Peyer's patch (tissue), 4 donors: ENCODE data around the gene ZGRF1. TPM values are rescaled to one million over a fixed set of nuclear protein-coding genes. Genes with fewer than 3 reads are reported as not detected.
A peak's percentile ranks its signal among the peaks of the same experiment; 100 is the strongest.

ENCODE experiments used
- DNase-seq, 3 donors: peaks; one replicate each; pipeline ENCODE4 v3.0.0-alpha.2; 2017 to 2019
- H3K27ac ChIP-seq, 4 donors: fragments of 200-600 bp; sonication (generic); one replicate each; pipeline ENCODE4 v1.5.1; 2016 to 2019
- H3K27me3 ChIP-seq, 2 donors: fragments of 200-600 bp; sonication (generic); one replicate each; pipeline ENCODE4 v1.5.1; 2019
- H3K36me3 ChIP-seq, 3 donors: fragments of 200-600 bp; sonication (generic); one replicate each; pipeline ENCODE4 v1.5.1; 2016 to 2019
- H3K4me1 ChIP-seq, 4 donors: fragments of 200-600 bp; sonication (generic); one replicate each; pipeline ENCODE4 v1.5.1; 2016 to 2019
- H3K4me3 ChIP-seq, 4 donors: fragments of 200-600 bp; sonication (generic); 1 replicate in 3 of 4; 2 replicates in 1 of 4; pipeline ENCODE4 v1.5.1; 2016 to 2019; ENCODE audit warnings: mild to moderate bottlenecking in 1 of 4
- H3K9me3 ChIP-seq, 4 donors: fragments of 200-600 bp; sonication (generic); one replicate each; pipeline ENCODE4 v1.5.1; 2016 to 2019; ENCODE audit warnings: mild to moderate bottlenecking in 1 of 4
- CTCF ChIP-seq, 6 experiments: fragments of 450-650 bp in 4 of 6; fragments of 200-600 bp in 2 of 6; sonication (generic) in 1 of 6; IDR thresholded peaks; one replicate each; pipeline ENCODE4 v1.5.1; 2017 to 2019; ENCODE audit warnings: antibody characterized with exemption in 6 of 6, mild to moderate bottlenecking in 3 of 6, moderate library complexity in 1 of 6
- POLR2A ChIP-seq, 2 donors: fragments of 450-650 bp; IDR thresholded peaks; one replicate each; pipeline ENCODE4 v1.5.1; 2017; ENCODE audit warnings: antibody characterized with exemption in 2 of 2, mild to moderate bottlenecking in 2 of 2, moderate library complexity in 2 of 2
- total RNA-seq, 4 donors: library from RNA; depleted of rRNA; stranded (reverse); fragments of >200 nt; gene quantifications; one replicate each; pipeline ENCODE4 v1.1.0, GENCODE V29; 2016

Gene ZGRF1
- total RNA-seq, 4 donors from 2014 or later = 3.6 to 28.9 (median 6.1) TPM

- Histone ChIP-seq H3K4me1 (peaks cover 0 to 51% (median 20%) of the 10 kb centered on the region in 4 donors), H3K27ac (no peak overlapping the region), H3K27me3 (peaks cover 0 to 61% of the 10 kb centered on the region in 2 donors), H3K36me3 (no peaks in the 10 kb centered on the region), H3K9me3 (no peaks in the 10 kb centered on the region), H3K4me3 (no peak overlapping the region)
- no peak for DNase-seq
- TF ChIP-seq CTCF (IDR thresholded peaks at IDR 0.05) (no peak), POLR2A (IDR thresholded peaks at IDR 0.05) (no peak)
Measured at GRCh38 chr4:112511803-112512118, 124.9 kb downstream of the ZGRF1 start.

- no peak for DNase-seq
- Histone ChIP-seq H3K36me3 (no peaks in the 10 kb centered on the region), H3K4me1 (peaks cover 0 to 46% (median 16%) of the 10 kb centered on the region in 4 donors), H3K9me3 (no peaks in the 10 kb centered on the region), H3K27ac (no peak overlapping the region), H3K27me3 (peaks cover 0 to 56% of the 10 kb centered on the region in 2 donors), H3K4me3 (no peak overlapping the region)
- TF ChIP-seq CTCF (IDR thresholded peaks at IDR 0.05) (no peak), POLR2A (IDR thresholded peaks at IDR 0.05) (no peak)
Measured at GRCh38 chr4:112511093-112511802, 125.5 kb downstream of the ZGRF1 start.

DNA sequence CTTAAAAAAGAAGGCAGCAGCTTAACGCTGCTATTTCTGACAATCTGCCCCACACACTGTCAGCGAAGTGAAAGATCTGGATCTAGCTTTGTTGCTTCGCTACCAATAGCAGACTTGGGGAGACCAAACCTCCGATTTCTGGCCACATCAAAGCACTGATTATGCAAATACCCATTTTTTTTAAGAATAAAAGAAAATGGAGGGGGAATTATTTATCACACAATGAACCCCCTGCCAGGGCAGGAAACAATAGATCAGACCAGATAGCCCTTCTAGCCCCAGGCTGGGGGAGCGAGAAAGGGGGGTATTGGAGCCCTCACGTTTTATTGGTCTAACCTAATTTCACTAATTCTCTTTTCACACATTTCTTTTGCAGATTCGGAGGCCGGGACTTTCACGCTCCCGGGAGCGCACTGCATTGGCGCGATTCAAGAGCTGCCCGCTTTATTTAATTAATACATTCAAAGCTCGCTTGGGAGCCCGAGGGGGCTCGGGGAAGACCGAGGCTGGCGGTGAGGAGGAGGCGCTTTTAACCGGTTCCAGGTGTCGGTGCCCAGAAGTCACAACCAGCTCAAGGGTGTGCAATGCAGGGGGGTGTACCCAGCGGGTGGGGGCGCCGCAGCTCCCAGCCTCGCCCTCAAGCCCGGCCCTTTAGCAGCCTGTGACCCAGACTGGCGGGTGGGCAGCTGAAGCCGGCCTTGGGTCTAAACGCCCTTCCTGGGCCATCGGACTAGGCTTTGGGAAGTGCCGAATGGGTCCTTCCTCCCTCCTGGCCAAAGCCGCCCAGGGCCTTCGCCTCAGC, 126.2 kb downstream of the ZGRF1 start:
- Histone ChIP-seq H3K9me3 (no peaks in the 10 kb centered on the region), H3K27me3 (peaks cover 0 to 50% of the 10 kb centered on the region in 2 donors), H3K27ac (no peak overlapping the region), H3K4me1 (peaks cover 0 to 38% (median 13%) of the 10 kb centered on the region in 4 donors), H3K36me3 (no peaks in the 10 kb centered on the region), H3K4me3 (peak overlapping the region in 1 of 4 donors; percentile 6)
- TF ChIP-seq POLR2A (IDR thresholded peaks at IDR 0.05) = no peak
- DNase-seq = no peak

DNA sequence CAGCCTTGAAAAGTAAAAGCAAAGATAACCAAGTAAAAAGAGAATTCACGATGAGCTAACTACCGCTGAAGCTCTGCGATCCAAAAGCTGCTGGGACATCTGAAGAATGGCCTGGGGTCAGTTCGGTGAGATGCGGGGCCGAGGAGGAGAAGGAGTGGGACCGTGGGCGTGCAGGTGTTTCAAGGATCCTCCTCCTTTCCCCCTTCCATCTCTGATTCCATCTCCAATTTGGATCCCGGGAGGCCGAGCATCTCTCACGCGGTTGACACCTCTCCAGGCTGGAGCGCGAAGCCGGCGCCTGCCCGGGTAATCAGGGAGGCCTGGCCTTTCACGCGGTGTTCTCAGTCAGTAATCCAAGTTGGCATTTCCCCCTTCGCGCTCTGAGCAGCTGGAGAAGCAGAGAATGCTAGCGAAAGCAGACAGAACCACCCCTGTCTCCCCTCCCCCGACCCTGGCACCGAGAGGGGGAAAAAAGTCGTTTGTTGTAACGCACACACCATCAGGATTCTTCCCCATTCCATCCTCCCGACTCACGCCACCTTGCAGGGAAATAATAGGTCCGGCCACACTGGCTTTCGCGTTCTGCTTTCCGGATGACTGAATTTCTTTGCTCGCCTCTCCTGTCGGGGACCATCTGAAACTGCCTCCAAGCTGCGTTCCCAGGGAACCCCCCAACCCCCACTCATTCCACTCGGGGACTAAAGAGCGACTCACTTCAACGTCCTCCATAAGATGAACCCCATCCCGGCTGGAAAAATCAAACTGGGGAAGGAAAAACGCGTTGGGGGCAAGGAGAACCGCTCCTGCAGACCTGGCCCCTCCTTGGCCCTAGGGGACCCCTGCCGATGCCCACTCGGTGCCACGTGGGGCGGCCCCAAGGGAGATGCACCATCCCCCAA, 127.2 kb downstream of the ZGRF1 start:
- no peaks in the 10 kb centered on the region for H3K9me3 ChIP-seq
- H3K4me1 ChIP-seq = peaks cover 0 to 31% (median 7%) of the 10 kb centered on the region in 4 donors
- H3K27me3 ChIP-seq = peaks cover 0 to 40% of the 10 kb centered on the region in 2 donors
- H3K36me3 ChIP-seq = no peaks in the 10 kb centered on the region
- H3K27ac ChIP-seq = no peak overlapping the region
- TF ChIP-seq POLR2A (IDR thresholded peaks at IDR 0.05) (no peak), CTCF (IDR thresholded peaks at IDR 0.05) (no peak)
- no peak for DNase-seq
- peak overlapping the region in 1 of 4 donors; percentile 6 for H3K4me3 ChIP-seq

DNA sequence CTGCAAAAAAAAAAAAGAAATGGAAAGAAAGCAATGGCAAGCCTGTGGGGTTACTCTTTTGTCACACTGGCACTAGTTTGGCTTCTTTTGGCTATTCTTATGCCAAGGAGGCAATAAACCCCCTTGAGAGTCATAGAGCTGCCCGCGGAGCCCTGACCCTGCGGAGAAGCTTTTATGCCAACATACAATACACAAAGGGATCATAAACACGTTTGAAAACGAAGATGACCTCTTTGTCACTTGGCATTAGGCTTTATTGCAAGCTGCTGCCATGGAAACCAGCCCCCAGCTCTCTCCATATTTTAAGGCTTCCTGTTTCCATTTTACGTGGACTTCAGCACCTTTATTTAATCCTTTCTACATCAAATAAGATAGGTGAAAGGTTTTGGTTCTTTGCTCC, 128.4 kb downstream of the ZGRF1 start:
- Histone ChIP-seq H3K4me1 (peaks cover 0 to 24% (median 6%) of the 10 kb centered on the region in 4 donors), H3K27me3 (peaks cover 0 to 31% of the 10 kb centered on the region in 2 donors), H3K4me3 (no peak overlapping the region), H3K27ac (no peak overlapping the region), H3K36me3 (no peaks in the 10 kb centered on the region), H3K9me3 (no peaks in the 10 kb centered on the region)
- DNase-seq = no peak
- TF ChIP-seq CTCF (IDR thresholded peaks at IDR 0.05) = no peak
